Measurements from ENCODE around the gene TRAPPC2L.

TRAPPC2L gene

GRCh38 chr16:88840600-88841215 is 16.2 kb upstream of the TRAPPC2L start:
- no peak for TF ChIP-seq CTCF (IDR thresholded peaks at IDR 0.05)

GRCh38 chr16:88841521-88842307 is 15.2 kb upstream of the TRAPPC2L start:
- TF ChIP-seq CTCF (IDR thresholded peaks at IDR 0.05) = no peak
- no peak overlapping the region for H3K4me3 ChIP-seq
- no peak for DNase-seq (ENCODE audit: low spot score)
- no peak overlapping the region for H3K27ac ChIP-seq

More at GRCh38 chr16:88840600-88841215, 16.2 kb upstream of the TRAPPC2L start:
- DNase-seq (ENCODE audit: low spot score) = no peak
- H3K4me3 ChIP-seq = no peak overlapping the region
- H3K27ac ChIP-seq = no peak overlapping the region

GRCh38 chr16:88842308-88842756 is 14.6 kb upstream of the TRAPPC2L start:
- Histone ChIP-seq H3K4me3 (no peak overlapping the region), H3K27ac (no peak overlapping the region)
- no peak for DNase-seq (ENCODE audit: low spot score)
- no peak for TF ChIP-seq CTCF (IDR thresholded peaks at IDR 0.05)

GRCh38 chr16:88842806-88843205 is 14.1 kb upstream of the TRAPPC2L start:
- H3K4me3 ChIP-seq = no peak overlapping the region
- DNase-seq (ENCODE audit: low spot score) = no peak
- H3K27ac ChIP-seq = no peak overlapping the region
- no peak for TF ChIP-seq CTCF (IDR thresholded peaks at IDR 0.05)

GRCh38 chr16:88843256-88843655 is 13.7 kb upstream of the TRAPPC2L start:
- Histone ChIP-seq H3K4me3 (no peak overlapping the region), H3K27ac (no peak overlapping the region)

GRCh38 chr16:88844419-88845036 is 12.4 kb upstream of the TRAPPC2L start:
- no peak overlapping the region for H3K27ac ChIP-seq
- no peak for DNase-seq (ENCODE audit: low spot score)
- TF ChIP-seq CTCF (IDR thresholded peaks at IDR 0.05) = no peak
- no peak overlapping the region for H3K4me3 ChIP-seq

More at GRCh38 chr16:88843256-88843655, 13.7 kb upstream of the TRAPPC2L start:
- no peak for DNase-seq (ENCODE audit: low spot score)
- TF ChIP-seq CTCF (IDR thresholded peaks at IDR 0.05) = no peak

Data from coronary artery (tissue), 2 donors.